Measurements from ENCODE around the gene SH3GL1. TPM values are rescaled to one million over a fixed set of nuclear protein-coding genes. Genes with fewer than 3 reads are reported as not detected.
A peak's percentile ranks its signal among the peaks of the same experiment; 100 is the strongest.

Gene SH3GL1
- total and polyA plus RNA-seq, 10 of the 15 experiments (the other 5 are each of a cell fraction or from before 2014, with no cell fraction given), result 0.93 to 47.4 (median 28.4) TPM

GRCh38 chr19:4400135-4400936, at the start of gene SH3GL1 (continued):
- peak; percentile 80 for TF ChIP-seq POLR2A (IDR thresholded peaks at IDR 0.05; ENCODE audit: low read depth, low read length)
- peak; percentile 73; the same call in 1 of the 2 replicates for TF ChIP-seq ESRRA (IDR thresholded peaks at IDR 0.05; ENCODE audit: low read length)
- TF ChIP-seq MEF2B (IDR thresholded peaks at IDR 0.05; ENCODE audit: partially characterized antibody, poor library complexity, severe bottlenecking), result peak; percentile 12
- no peak for TF ChIP-seq YBX1 (IDR thresholded peaks at IDR 0.05)
- peak in 1 of 2 experiments; percentile 92; a peak in 2 of 3 replicates for TF ChIP-seq EGR1 (IDR thresholded peaks at IDR 0.05; ENCODE audit: borderline replicate concordance in 1 of 2, low read depth in 2 of 2, low read length in 2 of 2)
- peak; percentile 50 for TF ChIP-seq NR2F1 (conservative IDR thresholded peaks at IDR 0.05)
- no peak for TF ChIP-seq SKIL (IDR thresholded peaks at IDR 0.05; ENCODE audit: low read depth, poor library complexity, severe bottlenecking)
- TF ChIP-seq MAX (IDR thresholded peaks at IDR 0.05; ENCODE audit: low read depth, low read length), result peak; percentile 42; the same call in 1 of the 2 replicates
- 0 out of 2 replicates have a peak, but pooled peaks have one; percentile 32 for TF ChIP-seq IRF3 (IDR thresholded peaks at IDR 0.05)
- peak; percentile 91 for TF ChIP-seq ZNF592 (IDR thresholded peaks at IDR 0.05)
- TF ChIP-seq NFIC (IDR thresholded peaks at IDR 0.05; ENCODE audit: low read depth, low read length), result no peak
- TF ChIP-seq CHD1 (IDR thresholded peaks at IDR 0.05; ENCODE audit: low read depth, low read length), result no peak
- TF ChIP-seq IKZF1 (conservative IDR thresholded peaks at IDR 0.05), result peak; percentile 82
- TF ChIP-seq CREB1 (IDR thresholded peaks at IDR 0.05; ENCODE audit: low read depth), result peak; percentile 83
- TF ChIP-seq JUNB (IDR thresholded peaks at IDR 0.05), result no peak
- TF ChIP-seq BHLHE40 (IDR thresholded peaks at IDR 0.05; ENCODE audit: borderline replicate concordance in 1 of 2, low read depth in 2 of 2, low read length in 1 of 2), result peak; percentile 77 to 95
- TF ChIP-seq CEBPB (IDR thresholded peaks at IDR 0.05; ENCODE audit: borderline replicate concordance in 1 of 2, low read depth in 2 of 2, low read length in 2 of 2), result no peak
- peak; percentile 93 for TF ChIP-seq NBN (IDR thresholded peaks at IDR 0.05)
- TF ChIP-seq HDAC2 (IDR thresholded peaks at IDR 0.05), result no peak
- TF ChIP-seq HDAC6 (IDR thresholded peaks at IDR 0.05; ENCODE audit: unreplicated experiment), result no peak
- no peak for TF ChIP-seq NFYB (IDR thresholded peaks at IDR 0.05; ENCODE audit: insufficient read depth, low read depth, low read length)
